ENCODE data around the gene IFNAR1.
"Not testable (repeated sequence)": the region's sequence is repeated elsewhere in the genome, so short reads cannot be mapped to it uniquely, and the experiment has no call there.

Gene IFNAR1

DNA sequence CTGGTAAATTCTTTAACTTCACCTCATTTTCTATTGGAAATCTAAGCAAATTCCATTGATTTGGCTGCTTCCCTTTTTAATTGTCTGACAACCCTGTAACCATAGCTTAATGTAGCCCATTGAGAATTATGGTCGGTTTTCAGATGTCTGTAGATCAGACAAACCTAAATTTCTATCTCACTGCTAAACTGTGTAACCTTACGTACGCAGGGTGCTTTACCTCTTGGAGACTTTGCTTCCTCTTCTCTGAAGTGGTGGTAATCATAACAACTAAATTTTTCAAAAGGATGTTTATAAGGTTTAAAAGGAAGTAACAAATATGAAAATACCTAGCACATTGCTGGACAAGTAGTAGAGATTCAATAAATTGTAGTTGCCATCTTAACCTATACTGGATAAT is 25.9 kb downstream of the IFNAR1 start:
- no peak for DNase-seq

DNA sequence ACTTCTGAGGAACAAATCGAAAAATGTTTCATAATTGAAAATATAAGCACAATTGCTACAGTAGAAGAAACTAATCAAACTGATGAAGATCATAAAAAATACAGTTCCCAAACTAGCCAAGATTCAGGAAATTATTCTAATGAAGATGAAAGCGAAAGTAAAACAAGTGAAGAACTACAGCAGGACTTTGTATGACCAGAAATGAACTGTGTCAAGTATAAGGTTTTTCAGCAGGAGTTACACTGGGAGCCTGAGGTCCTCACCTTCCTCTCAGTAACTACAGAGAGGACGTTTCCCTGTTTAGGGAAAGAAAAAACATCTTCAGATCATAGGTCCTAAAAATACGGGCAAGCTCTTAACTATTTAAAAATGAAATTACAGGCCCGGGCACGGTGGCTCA is 30.6 kb downstream of the IFNAR1 start:
- no peak for DNase-seq

DNA sequence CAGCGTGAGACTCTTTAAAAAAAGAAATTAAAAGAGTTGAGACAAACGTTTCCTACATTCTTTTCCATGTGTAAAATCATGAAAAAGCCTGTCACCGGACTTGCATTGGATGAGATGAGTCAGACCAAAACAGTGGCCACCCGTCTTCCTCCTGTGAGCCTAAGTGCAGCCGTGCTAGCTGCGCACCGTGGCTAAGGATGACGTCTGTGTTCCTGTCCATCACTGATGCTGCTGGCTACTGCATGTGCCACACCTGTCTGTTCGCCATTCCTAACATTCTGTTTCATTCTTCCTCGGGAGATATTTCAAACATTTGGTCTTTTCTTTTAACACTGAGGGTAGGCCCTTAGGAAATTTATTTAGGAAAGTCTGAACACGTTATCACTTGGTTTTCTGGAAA is 31.2 kb downstream of the IFNAR1 start:
- no peak for DNase-seq

GRCh38 chr21:33357177-33357576 is 32.4 kb downstream of the IFNAR1 start:
- no peak for DNase-seq

- DNase-seq: peak in 1 of 2 experiments; percentile 23
Observed at GRCh38 chr21:33359446-33359845, 34.7 kb downstream of the IFNAR1 start.

- no peak for DNase-seq
Observed at GRCh38 chr21:33360281-33360680, 35.5 kb downstream of the IFNAR1 start.

DNA sequence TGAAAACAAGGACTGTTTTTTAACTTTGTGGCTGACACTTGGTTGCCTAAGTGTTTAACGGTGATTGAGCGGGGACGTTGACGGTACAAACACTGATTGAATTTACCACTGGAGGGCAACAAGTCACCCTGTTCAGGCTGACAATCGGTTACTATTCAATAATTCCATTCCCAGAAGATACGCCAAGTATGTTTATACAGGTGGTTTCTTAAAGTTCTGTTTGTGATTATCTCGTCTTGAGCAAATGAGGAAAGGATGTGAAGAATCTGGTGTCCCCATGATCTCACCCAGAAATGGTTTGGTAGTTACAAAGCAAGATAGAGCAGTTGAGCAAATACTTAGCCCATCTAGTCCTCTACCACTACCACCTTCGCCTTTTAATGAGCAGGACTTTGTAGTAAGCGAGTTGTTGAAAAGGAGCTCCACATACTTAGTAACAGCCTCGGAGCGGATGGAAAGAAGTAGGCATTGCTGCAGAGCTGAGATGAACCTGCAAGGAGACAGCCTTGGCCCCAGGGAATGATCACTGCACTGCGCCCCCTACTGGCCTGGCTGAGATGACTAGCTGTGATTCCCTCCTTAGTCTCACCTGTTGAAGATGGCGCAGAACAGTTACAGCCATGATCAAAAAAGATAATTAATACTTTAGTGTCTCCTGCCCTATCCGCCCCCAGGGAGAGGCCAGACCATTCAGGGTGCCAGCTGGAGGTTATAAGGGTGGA is 36.3 kb downstream of the IFNAR1 start:
- peak; percentile 41 to 79 for DNase-seq

GRCh38 chr21:33362044-33362555 is 37.3 kb downstream of the IFNAR1 start:
- DNase-seq: peak; percentile 18 to 73

GRCh38 chr21:33363911-33364609 is 39.3 kb downstream of the IFNAR1 start:
- DNase-seq: not testable (repeated sequence)

- DNase-seq: no peak
Observed at GRCh38 chr21:33364830-33365229, 40.1 kb downstream of the IFNAR1 start.

DNA sequence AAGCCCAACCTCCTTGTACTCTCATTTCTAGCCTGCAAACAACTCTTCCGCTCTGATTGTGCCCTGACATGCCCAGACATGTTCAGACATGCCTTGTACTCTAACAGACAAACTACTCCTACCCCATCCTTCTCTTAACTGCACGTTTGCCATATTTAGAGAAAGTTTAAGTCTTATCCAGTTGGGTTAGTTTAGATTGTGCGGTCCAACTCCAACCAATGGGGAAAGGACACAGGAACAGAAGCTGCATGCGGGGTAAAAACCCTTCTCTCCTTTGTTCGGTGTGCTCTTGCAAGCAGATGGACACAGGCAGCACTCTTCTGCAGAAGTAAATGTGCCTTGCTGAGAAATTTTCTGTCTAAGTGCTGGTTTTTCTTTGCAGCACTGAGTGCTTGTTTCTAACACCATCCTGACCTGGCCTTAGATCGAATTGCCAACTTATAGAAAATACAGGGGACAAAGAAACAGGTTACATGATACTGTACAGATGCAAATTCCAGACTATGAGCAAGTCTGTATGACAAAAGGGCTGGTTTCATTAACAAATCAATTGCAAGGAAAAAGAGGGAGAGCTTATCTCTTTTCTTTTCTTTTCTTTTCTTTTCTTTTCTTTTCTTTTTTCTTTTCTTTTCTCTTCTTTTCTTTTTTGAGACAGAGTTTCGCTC is 42.7 kb downstream of the IFNAR1 start:
- no peak for DNase-seq

DNA sequence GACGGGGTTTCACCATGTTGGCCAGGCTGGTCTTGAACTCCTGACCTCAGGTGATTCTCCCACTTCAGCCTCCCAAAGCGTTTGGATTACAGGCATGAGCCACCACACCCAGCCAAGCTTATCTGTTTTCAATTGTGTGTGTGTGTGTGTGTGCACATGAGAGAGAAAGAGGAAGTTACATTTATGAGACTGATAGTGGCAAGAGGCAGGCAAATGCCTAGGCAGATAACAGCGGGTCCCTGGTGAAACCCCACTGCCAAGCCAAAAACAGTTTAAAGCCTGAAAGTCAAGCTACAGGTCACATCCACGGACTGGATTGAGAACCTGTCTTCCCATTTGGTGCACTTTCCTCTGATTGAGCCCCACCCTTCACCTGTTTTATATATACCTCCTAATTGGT is 43.4 kb downstream of the IFNAR1 start:
- DNase-seq: no peak

DNA sequence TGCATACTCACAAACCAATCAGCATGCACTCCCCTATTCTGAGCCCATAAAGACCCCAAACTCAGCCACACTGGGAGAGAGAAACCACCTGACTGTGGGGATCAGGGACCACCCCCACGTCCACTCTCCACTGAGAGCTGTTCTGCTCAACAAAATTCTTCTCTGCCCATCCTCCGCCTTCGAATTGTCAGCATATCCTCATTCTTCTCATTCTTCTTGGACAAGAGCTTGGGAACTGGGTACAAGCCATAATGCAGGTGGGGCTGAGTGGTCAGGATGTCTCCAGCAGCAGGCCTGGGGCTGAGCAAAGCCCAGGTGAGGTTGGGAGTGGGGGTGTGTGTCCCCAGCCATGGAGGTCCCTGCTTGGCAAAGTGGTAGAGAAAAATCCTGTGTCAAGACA is 43.8 kb downstream of the IFNAR1 start:
- no peak for DNase-seq

DNA sequence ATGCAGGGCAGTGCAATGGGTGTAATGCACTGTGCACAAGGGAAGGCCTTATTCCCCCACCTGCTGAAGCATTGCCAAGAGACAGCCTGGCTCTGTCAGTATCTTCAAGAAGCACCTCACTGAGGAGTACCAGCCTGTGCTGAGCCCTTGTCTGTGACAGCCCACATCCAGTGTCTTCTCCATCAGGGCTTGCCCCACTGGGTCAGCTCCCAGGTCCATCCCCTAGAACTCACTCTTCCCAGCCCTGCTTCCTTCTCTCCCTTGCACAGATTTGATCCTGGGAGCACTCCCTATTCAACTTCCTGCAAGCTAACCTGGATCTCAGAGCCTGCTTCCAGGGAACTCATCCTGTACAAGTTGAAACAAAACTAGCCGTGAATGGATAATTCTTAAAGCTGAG is 44.8 kb downstream of the IFNAR1 start:
- DNase-seq: no peak

- DNase-seq: no peak
Observed at GRCh38 chr21:33370305-33370704, 45.5 kb downstream of the IFNAR1 start.

DNA sequence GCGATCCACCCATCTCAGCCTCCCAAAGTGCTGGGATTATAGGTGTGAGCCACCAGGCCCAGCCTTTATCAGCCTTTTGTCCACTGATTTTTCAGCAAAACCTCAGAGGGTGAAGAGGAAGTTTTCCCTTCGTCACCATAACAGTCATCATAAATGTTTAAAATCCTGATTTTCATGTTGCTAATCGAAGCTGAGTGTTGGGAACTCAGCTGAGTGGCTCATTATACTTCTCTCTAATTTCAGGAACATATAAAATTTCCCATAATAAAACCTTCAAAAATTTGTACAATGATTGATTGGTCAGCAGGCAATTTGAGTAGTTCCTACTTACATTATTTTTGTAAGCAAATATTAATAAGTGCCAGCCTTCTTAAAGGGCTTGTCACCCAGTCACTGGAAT is 46.6 kb downstream of the IFNAR1 start:
- DNase-seq: no peak

GRCh38 chr21:33372582-33372981 is 47.8 kb downstream of the IFNAR1 start:
- no peak for DNase-seq

- DNase-seq: no peak
Observed at GRCh38 chr21:33373451-33373850, 48.7 kb downstream of the IFNAR1 start.

DNA sequence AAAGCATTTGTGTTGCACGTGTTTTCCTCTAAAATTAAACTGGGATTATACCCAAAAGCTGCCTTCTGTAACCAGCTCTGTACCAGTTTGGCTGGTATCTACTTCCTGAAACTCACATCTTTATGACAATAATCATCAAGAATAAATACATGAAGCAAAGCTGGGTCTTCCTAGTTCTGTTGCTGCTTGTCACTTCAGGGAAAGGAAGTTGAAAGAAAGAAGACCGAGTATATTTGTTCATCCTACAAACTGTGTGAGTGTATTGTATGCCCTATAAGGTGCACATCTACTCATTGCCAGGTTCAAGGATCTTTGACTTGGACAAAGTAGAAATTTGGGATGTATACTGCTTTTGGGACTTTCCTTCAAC is 49.3 kb downstream of the IFNAR1 start:
- DNase-seq: no peak

DNA sequence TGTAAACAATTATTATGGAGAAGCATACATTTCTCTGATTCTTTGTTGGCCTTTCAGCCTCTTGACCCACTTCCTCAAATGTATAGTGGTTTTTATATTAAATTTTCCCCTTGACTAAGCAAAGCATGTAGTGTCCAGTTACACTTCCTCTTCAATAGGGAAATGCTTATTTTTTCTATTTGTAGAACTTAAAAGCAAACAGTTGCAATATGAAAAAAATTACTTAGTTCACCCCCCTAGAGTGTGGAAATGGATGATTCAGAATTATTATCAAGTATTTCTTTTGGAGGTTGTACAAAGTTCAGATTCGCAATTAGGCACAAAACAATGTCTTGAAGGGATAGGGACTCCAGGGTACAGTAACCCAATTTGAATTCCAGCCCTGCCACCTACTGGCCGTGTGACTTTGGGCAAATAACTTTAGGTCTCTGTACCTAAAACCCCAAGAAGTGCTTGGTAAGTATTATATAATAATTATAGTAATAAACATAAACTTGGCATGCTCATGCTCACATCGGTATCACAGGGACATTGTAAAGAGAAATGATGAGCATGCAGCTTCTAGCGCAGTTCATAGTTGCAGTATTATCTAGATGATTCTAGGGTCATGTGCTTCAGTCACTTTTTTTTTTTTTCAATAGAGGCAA is 49.8 kb downstream of the IFNAR1 start:
- DNase-seq: peak; percentile 41 to 61

- no peak for DNase-seq
Observed at GRCh38 chr21:33375101-33375644, 50.4 kb downstream of the IFNAR1 start.

- DNase-seq: no peak
Observed at GRCh38 chr21:33377221-33377920, 52.6 kb downstream of the IFNAR1 start.
